Nephron (organoid): ENCODE results near the gene FYCO1.

ENCODE experiments used
- H3K27ac Mint-ChIP-seq, 3 experiments: 2 replicates each; pipeline ENCODE4 v1.8.0; 2020; ENCODE audit warnings: mixed read lengths in 3 of 3, mild to moderate bottlenecking in 2 of 3, moderate library complexity in 1 of 3
- H3K27me3 Mint-ChIP-seq: 2 replicates; pipeline ENCODE4 v1.8.0; 2021; ENCODE audit warnings: low read depth, mild to moderate bottlenecking, moderate library complexity, mixed read lengths
- H3K36me3 Mint-ChIP-seq: 2 replicates; pipeline ENCODE4 v1.8.0; 2020; ENCODE audit warnings: low read depth, mixed read lengths
- H3K4me1 Mint-ChIP-seq: 2 replicates; pipeline ENCODE4 v1.8.0; 2020; ENCODE audit warnings: mixed read lengths
- H3K4me3 Mint-ChIP-seq, 3 experiments: 2 replicates each; pipeline ENCODE4 v1.8.0; 2020; ENCODE audit warnings: mild to moderate bottlenecking in 3 of 3, mixed read lengths in 3 of 3, moderate library complexity in 2 of 3
- H3K9me3 Mint-ChIP-seq: 2 replicates; pipeline ENCODE4 v1.8.0; 2020; ENCODE audit warnings: mixed read lengths
- TF ChIP-seq, protein P1 (sequence below), 3 experiments: fragments of 200-600 bp; sonication (generic); IDR thresholded peaks; one replicate each; pipeline ENCODE4 v1.5.0; 2021; ENCODE audit warnings: antibody characterized with exemption in 3 of 3; ENCODE audit not compliant: unreplicated experiment in 3 of 3

The FYCO1 gene

DNA sequence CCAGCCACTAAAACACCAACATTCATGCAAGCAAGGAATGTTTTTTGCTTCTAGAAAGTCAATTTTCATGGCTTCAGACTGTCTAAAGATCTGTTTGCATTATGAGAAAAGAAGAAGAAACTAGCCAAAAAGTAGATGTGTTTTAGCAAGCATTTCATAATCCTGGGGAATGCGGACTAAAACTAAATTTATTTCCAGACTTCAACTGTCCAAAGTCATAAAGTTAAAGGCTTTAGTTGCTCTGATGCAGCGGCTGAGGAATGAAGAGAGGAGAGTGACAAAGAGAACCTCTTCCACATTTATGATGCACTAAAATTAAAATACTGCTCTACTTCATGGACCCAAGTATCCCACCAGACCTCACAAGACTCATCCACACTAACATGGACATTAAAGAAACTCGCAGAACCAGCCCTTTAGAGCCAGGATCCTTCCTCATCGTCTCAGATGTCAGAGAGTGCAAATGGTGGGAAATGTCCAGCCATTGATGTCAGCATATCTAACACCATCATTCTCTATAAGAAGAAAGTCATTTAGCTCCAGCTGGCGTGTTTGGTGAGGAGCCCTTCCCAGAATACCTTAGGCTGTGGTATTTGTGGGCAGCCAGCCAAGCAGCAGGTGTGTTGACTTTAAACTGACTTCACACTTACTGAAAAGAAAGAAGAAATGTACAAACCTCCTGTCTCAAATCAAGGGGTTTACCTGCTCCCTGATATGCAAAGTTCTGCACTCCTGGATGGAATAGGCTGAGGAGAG, 17.4 kb downstream of the FYCO1 start:
- no peaks in the 10 kb centered on the region for H3K27me3 Mint-ChIP-seq
- H3K27ac Mint-ChIP-seq: peak overlapping the region in 1 of 3 experiments; percentile 62
- H3K4me1 Mint-ChIP-seq: peaks cover 11% of the 10 kb centered on the region
- H3K9me3 Mint-ChIP-seq: no peaks in the 10 kb centered on the region
- H3K36me3 Mint-ChIP-seq: peaks cover 45% of the 10 kb centered on the region
- H3K4me3 Mint-ChIP-seq: no peak overlapping the region
- TF ChIP-seq, protein P1, sequence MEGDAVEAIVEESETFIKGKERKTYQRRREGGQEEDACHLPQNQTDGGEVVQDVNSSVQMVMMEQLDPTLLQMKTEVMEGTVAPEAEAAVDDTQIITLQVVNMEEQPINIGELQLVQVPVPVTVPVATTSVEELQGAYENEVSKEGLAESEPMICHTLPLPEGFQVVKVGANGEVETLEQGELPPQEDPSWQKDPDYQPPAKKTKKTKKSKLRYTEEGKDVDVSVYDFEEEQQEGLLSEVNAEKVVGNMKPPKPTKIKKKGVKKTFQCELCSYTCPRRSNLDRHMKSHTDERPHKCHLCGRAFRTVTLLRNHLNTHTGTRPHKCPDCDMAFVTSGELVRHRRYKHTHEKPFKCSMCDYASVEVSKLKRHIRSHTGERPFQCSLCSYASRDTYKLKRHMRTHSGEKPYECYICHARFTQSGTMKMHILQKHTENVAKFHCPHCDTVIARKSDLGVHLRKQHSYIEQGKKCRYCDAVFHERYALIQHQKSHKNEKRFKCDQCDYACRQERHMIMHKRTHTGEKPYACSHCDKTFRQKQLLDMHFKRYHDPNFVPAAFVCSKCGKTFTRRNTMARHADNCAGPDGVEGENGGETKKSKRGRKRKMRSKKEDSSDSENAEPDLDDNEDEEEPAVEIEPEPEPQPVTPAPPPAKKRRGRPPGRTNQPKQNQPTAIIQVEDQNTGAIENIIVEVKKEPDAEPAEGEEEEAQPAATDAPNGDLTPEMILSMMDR (IDR thresholded peaks at IDR 0.05; ENCODE audit: unreplicated experiment in 3 of 3): no peak

DNA sequence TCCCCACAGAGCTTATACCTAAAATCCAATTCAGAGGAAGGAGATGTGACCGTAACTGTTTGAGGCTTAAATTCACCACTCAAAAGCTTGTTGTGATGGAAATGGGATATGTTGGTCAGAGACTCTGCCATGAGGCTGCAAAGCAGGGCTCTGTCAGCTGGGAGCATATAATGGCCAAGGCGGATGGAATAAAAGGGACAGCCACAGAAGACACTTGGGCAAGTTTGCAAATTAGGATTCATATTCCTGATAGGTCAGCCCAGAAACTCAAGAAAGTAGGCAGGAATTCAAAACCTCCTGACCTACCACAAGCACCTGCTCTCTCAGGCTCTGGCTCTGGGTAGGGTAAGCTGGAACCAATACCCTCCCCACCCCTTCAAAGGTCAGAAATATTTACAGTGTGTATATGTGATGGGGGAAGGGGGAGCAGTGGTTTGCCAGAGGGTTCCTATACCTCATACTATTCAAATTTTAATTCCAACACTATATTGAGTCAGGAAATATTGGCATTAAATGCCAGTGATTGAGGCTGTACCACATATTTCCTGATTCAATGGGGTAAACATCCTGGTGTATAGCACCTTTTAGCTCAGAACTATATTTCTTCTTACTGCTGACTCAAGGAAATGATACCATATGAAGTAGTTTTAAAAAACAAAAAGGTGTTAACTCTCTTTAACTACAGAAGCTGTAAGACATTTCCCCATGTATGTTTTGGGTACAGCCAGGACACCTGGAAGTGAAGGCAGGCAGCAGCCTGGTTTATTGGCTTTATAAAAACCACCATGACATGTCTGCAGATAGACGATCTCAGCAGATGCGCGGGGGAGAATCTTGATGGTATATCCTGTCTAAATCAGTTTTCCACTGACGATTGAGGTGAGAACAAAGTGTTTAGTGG, 19.2 kb downstream of the FYCO1 start:
- H3K27ac Mint-ChIP-seq: no peak overlapping the region
- H3K9me3 Mint-ChIP-seq: no peaks in the 10 kb centered on the region
- peaks cover 11% of the 10 kb centered on the region for H3K4me1 Mint-ChIP-seq
- peaks cover 48% of the 10 kb centered on the region for H3K36me3 Mint-ChIP-seq
- TF ChIP-seq, protein P1 (IDR thresholded peaks at IDR 0.05; ENCODE audit: unreplicated experiment in 3 of 3): no peak
- no peaks in the 10 kb centered on the region for H3K27me3 Mint-ChIP-seq
- H3K4me3 Mint-ChIP-seq: no peak overlapping the region

DNA sequence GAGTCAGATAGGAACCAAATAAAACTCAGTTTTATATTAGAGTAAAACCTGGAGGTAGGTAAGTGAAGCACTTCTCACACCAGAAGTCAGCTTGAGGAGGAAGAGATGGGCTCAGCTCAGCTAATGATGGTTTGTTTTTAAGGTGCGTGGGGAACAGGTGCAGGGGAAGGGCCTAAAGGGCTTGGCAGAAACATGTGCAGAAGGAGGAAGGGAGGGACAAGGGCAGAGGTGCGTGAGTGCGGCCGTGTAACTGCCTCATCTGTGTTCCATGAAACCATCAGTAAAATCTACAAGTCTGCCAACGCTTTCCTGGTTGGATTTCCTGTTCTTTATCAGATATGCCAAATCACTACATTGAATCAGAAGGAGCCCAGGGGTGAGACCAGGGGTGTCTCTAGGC, 19.9 kb downstream of the FYCO1 start:
- TF ChIP-seq, protein P1 (IDR thresholded peaks at IDR 0.05; ENCODE audit: unreplicated experiment in 3 of 3): no peak
- Mint-ChIP-seq H3K4me3 (no peak overlapping the region), H3K4me1 (peaks cover 11% of the 10 kb centered on the region), H3K9me3 (no peaks in the 10 kb centered on the region), H3K36me3 (peaks cover 46% of the 10 kb centered on the region), H3K27ac (no peak overlapping the region), H3K27me3 (no peaks in the 10 kb centered on the region)

DNA sequence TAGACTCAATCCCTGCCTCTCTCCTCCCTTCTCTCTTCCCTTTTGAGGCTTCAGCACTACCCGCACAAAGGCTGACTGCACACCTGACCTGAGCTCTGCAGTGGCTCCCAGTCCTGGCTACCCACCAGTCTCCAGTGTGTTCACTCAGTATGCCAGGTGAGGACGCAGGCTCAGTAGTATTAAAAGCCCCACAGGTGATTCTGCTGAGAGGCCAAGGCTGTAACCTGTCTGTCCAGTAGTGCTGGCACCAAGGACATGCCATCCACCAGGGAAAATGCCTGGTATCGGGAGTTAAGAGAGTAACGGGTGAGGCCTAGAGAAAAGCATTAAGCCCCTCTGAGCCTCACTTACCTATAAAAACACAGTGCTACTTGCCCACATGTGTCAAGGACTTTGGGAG, 20.9 kb downstream of the FYCO1 start:
- Mint-ChIP-seq H3K4me3 (no peak overlapping the region), H3K36me3 (peaks cover 43% of the 10 kb centered on the region), H3K27ac (no peak overlapping the region), H3K9me3 (no peaks in the 10 kb centered on the region), H3K4me1 (peaks cover 11% of the 10 kb centered on the region), H3K27me3 (no peaks in the 10 kb centered on the region)
- TF ChIP-seq, protein P1 (IDR thresholded peaks at IDR 0.05; ENCODE audit: unreplicated experiment in 3 of 3): no peak

DNA sequence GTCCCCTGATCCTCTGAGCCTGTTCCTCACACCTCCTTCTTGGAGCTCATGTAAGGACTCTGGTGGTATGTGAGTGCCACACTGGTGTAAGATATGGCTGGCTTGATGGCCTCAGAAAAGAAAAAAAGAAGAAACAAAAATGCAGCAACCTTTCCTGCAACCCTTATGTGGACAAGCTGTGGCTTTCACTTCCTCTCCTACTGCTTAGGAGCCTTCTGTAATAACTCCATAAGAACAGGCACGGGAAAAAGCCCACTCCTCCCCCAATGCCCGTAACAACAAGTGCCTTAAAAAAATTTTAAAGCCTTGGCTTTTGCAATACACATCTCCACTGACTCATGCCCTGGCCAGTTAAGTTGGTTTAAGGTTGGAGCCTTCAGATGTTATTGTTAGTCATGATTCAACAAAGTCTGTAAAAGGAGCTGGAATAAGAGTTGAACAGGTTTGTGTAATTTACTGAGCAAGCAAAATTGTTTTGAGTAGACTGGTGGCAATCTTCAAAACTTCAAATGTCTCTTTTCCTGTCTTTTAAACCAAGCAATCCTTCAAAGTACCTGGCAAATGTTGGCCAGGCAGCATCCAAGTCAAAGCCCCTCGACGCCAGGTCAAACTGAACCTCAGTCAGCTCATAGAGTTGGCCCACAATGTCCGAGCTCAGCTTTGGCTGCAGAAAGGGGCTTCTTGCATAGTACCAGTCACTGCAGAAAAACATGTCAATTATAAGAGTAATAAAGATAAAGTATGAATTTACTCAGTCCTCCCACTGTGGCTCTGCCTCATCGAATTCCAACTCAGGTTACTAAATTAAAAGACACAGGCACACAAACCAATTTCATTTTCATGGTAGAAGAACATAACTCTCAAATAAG, 22.9 kb downstream of the FYCO1 start:
- TF ChIP-seq, protein P1 (IDR thresholded peaks at IDR 0.05; ENCODE audit: unreplicated experiment in 3 of 3): no peak
- no peaks in the 10 kb centered on the region for H3K27me3 Mint-ChIP-seq
- H3K4me3 Mint-ChIP-seq: no peak overlapping the region

More for the DNA sequence above, 22.9 kb downstream of the FYCO1 start:
- Mint-ChIP-seq H3K4me1 (peaks cover 15% of the 10 kb centered on the region), H3K27ac (no peak overlapping the region), H3K9me3 (no peaks in the 10 kb centered on the region), H3K36me3 (peaks cover 35% of the 10 kb centered on the region)
